ENCODE results near the gene SEPTIN7.

- TF ChIP-seq, protein P1, sequence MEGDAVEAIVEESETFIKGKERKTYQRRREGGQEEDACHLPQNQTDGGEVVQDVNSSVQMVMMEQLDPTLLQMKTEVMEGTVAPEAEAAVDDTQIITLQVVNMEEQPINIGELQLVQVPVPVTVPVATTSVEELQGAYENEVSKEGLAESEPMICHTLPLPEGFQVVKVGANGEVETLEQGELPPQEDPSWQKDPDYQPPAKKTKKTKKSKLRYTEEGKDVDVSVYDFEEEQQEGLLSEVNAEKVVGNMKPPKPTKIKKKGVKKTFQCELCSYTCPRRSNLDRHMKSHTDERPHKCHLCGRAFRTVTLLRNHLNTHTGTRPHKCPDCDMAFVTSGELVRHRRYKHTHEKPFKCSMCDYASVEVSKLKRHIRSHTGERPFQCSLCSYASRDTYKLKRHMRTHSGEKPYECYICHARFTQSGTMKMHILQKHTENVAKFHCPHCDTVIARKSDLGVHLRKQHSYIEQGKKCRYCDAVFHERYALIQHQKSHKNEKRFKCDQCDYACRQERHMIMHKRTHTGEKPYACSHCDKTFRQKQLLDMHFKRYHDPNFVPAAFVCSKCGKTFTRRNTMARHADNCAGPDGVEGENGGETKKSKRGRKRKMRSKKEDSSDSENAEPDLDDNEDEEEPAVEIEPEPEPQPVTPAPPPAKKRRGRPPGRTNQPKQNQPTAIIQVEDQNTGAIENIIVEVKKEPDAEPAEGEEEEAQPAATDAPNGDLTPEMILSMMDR (IDR thresholded peaks at IDR 0.05; ENCODE audit: borderline replicate concordance, extremely low read depth, low read length, poor library complexity, severe bottlenecking) = no peak
- no peak for TF ChIP-seq EZH2 (IDR thresholded peaks at IDR 0.05; ENCODE audit: borderline replicate concordance, low read depth, low read length, severe bottlenecking)
Measured at GRCh38 chr7:35849954-35850353, 49.1 kb downstream of the SEPTIN7 start.
